Dendritic cell treated with granulocyte-macrophage colony-stimulating factor and Interleukin-4, amounts not matched to agents 40 ng/mL and 50 ng/mL, for 4 days (primary cell): ENCODE data around the gene ANKDD1A.

ENCODE experiments used
- H3K27ac Mint-ChIP-seq: one replicate; pipeline ENCODE4 v1.8.0; 2022; ENCODE audit warnings: mild to moderate bottlenecking, mixed read lengths
- H3K27me3 Mint-ChIP-seq: one replicate; pipeline ENCODE4 v1.8.0; 2022; ENCODE audit warnings: mild to moderate bottlenecking, mixed read lengths
- H3K36me3 Mint-ChIP-seq: one replicate; pipeline ENCODE4 v1.8.0; 2022; ENCODE audit warnings: low read depth, mixed read lengths
- H3K4me1 Mint-ChIP-seq: one replicate; pipeline ENCODE4 v1.8.0; 2022; ENCODE audit warnings: low read depth, mixed read lengths
- H3K4me3 Mint-ChIP-seq: one replicate; pipeline ENCODE4 v1.8.0; 2022; ENCODE audit warnings: mild to moderate bottlenecking, moderate library complexity, mixed read lengths
- H3K9me3 Mint-ChIP-seq: one replicate; pipeline ENCODE4 v1.8.0; 2022; ENCODE audit warnings: mixed read lengths
- intact Hi-C: fragments of 100-400 bp; cut with micrococcal nuclease; formaldehyde crosslinking; loops from one replicate; pipeline ENCODE4 v1.15.0; 2022

The ANKDD1A gene

GRCh38 chr15:64884679-64885078 lies 27.0 kb upstream of the ANKDD1A start:
- H3K27ac Mint-ChIP-seq, result peak overlapping the region; percentile 98
- H3K4me3 Mint-ChIP-seq, result no peak overlapping the region
- no peaks in the 10 kb centered on the region for H3K27me3 Mint-ChIP-seq
- H3K36me3 Mint-ChIP-seq, result no peaks in the 10 kb centered on the region
- H3K4me1 Mint-ChIP-seq, result peaks cover 55% of the 10 kb centered on the region
- no peaks in the 10 kb centered on the region for H3K9me3 Mint-ChIP-seq
- intact Hi-C loops, result loop anchor here (1.0 kb wide), 1 partner anchor 8 kb away; no protein-coding TSS in a partner anchor

DNA sequence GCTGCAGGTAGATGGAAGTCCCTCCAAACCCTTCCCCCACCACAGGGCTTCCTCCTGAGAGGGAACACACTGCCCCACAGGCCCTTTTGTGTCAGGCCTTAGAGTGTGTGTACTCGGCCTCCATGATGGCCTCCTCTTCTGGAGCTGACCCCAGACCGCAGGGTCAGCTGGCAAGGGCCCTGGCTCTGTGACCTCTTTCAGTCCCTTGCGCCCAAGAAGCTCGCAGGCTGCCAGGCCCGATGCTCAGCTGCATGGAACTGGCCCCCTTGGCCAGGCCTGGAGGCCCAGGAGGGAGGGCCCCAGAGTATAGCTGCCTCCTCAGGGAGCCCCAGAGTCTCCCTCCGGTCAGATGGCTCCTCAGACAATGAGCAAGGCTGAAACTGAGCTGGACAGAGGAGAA lies 23.4 kb upstream of the ANKDD1A start:
- no peaks in the 10 kb centered on the region for H3K36me3 Mint-ChIP-seq
- H3K9me3 Mint-ChIP-seq, result no peaks in the 10 kb centered on the region
- intact Hi-C loops, result no loop called here
- H3K4me1 Mint-ChIP-seq, result peaks cover 61% of the 10 kb centered on the region
- H3K4me3 Mint-ChIP-seq, result no peak overlapping the region
- peak overlapping the region; percentile 72 for H3K27ac Mint-ChIP-seq
- no peaks in the 10 kb centered on the region for H3K27me3 Mint-ChIP-seq

DNA sequence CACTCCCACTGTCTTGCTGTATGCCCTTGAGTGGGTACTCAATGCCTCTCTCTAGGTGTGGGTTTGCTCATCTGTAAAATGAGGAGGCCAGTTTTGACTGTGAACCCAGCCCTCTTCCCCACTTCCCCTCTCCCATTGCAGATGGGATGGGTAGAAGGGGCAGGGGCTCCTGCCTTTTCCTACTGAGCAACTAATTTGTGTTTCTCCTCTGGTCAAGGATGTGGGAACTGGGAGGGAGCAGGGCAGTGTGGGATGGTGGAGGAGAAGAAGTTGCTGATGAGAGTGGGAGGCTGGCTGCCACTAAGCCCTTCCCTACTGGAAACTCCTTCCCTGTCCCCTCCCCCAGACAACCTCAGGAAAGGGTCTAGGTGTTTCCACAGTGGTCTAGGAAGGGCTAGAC lies 20.1 kb upstream of the ANKDD1A start:
- Mint-ChIP-seq H3K27ac (peak overlapping the region; percentile 100), H3K4me3 (peak overlapping the region; percentile 13), H3K36me3 (peaks cover 5% of the 10 kb centered on the region), H3K9me3 (no peaks in the 10 kb centered on the region), H3K27me3 (no peaks in the 10 kb centered on the region), H3K4me1 (peaks cover 73% of the 10 kb centered on the region)
- intact Hi-C loops, result no loop called here

GRCh38 chr15:64892847-64893403 lies 18.8 kb upstream of the ANKDD1A start:
- H3K36me3 Mint-ChIP-seq, result peaks cover 5% of the 10 kb centered on the region
- H3K9me3 Mint-ChIP-seq, result no peaks in the 10 kb centered on the region
- peaks cover 82% of the 10 kb centered on the region for H3K4me1 Mint-ChIP-seq
- intact Hi-C loops, result loop anchor here (1.0 kb wide), 1 partner anchor 9 kb away; no protein-coding TSS in a partner anchor
- peak overlapping the region; percentile 100 for H3K27ac Mint-ChIP-seq
- H3K4me3 Mint-ChIP-seq, result peak overlapping the region; percentile 74
- no peaks in the 10 kb centered on the region for H3K27me3 Mint-ChIP-seq

- peak overlapping the region; percentile 74 for H3K4me3 Mint-ChIP-seq
- peaks cover 5% of the 10 kb centered on the region for H3K36me3 Mint-ChIP-seq
- H3K9me3 Mint-ChIP-seq, result no peaks in the 10 kb centered on the region
- H3K27ac Mint-ChIP-seq, result peak overlapping the region; percentile 100
- H3K27me3 Mint-ChIP-seq, result no peaks in the 10 kb centered on the region
- intact Hi-C loops, result no loop called here
- H3K4me1 Mint-ChIP-seq, result peaks cover 83% of the 10 kb centered on the region
Measured at GRCh38 chr15:64893481-64894394, 18.0 kb upstream of the ANKDD1A start.

DNA sequence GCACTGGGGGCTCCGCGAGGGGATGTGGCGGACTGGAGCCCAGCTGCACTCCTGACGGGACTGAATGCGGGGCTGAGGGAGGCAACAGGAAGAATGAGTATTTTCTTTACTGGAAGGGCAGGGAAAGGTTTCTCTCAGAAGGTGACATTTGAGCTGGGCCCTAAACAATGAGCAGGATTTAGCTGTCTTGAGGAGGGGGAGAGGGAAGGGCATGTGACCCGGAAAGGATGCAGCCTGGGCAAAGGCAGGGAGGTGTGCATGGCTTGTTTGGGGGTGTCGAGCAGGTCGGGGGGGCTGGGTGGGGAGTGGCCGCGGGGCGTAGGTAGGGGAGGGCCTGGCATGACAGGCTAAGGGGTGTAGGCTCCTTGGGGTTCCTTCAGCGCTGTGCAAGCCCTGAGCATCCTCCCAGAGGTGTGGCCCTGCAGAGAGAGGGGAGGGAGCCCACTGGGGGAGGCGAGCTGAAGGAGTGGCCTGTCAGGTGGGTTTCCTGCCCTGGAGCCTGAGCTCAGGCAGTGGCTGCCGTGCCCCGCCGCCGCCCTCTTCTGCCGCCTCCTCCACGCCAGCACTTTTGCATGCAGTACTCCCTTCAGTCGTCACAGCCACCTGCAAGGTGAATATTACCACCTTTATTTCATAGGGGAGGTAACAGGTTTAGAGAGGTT lies 17.2 kb upstream of the ANKDD1A start:
- Mint-ChIP-seq H3K27me3 (no peaks in the 10 kb centered on the region), H3K36me3 (peaks cover 5% of the 10 kb centered on the region), H3K4me1 (peaks cover 88% of the 10 kb centered on the region), H3K9me3 (no peaks in the 10 kb centered on the region), H3K4me3 (peak overlapping the region; percentile 74), H3K27ac (peak overlapping the region; percentile 100)
- intact Hi-C loops, result no loop called here

DNA sequence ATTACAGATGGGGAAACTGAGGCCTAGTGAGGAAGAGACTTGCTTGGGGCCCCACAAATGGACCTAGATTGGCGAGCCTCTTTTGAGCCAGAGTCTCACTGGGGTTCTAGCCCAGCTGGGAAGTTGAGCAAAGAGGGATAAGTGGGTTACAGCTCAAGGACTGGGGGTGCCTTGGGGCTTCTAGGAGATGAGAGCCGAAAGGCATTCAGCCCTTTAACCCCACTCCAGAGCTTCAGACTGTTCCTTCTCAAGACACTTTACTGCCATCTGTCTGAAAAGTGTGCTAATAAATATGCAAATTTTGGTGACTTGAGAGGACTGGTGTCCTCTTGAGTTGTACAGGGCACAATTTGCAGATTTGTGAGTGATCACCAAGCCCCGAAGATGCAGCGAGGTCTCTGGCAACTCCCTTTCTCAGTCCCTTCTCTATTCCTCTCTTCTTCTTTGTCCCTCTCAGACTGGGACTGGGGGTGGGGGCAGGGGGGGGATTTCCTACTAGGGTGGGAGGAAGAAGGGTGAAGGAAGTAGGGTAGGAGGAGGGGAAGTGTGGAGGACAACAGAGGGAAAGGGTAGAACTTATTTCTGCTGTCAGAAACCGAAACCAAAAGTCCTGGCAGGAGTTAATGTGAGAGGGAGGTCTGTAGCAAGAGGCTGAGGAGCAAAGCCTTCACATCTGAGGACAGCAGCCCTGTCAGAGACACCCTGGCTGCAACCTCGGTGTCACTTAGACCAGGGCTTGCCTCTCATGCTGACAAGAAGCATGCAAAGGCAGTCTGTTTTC lies 16.2 kb upstream of the ANKDD1A start:
- Mint-ChIP-seq H3K4me1 (peaks cover 89% of the 10 kb centered on the region), H3K4me3 (peak overlapping the region; percentile 74), H3K9me3 (peaks cover under 1% of the 10 kb centered on the region), H3K36me3 (peaks cover 6% of the 10 kb centered on the region), H3K27me3 (no peaks in the 10 kb centered on the region), H3K27ac (peak overlapping the region; percentile 100)
- intact Hi-C loops, result no loop called here

DNA sequence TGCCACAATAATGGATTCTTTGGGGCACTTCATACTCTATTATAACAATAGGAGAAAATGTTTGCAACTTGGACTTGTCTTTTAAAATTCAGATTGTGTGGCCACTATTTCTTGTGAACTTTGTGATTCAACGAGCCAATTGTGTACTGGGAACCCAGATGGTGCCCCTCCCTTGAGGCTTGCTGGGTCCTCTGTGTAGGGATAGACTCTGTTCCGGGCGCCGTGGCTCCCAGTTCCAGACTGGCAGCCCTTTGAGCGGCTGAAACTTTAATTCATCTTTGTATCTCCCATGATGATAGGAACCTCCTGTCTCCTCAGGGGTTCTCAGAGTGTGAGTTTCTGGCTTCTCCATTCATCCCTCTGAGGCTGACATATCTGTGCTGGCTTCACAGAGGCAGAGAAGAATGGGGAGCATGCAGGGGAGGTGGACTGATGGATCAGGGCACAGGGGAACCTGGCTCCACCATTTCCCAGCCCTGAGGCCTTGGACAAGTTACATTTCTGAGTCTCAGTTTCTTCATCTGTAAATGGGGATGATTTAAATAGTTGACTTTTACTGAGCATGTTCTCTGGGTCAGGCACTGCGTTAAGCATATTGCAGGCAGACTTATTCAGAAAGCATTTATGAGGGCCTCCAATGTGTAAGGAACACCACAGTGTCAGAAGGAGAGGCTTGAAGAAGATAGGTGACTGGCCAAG lies 15.2 kb upstream of the ANKDD1A start:
- Mint-ChIP-seq H3K36me3 (peaks cover 13% of the 10 kb centered on the region), H3K4me1 (peaks cover 81% of the 10 kb centered on the region)
- intact Hi-C loops, result no loop called here

GRCh38 chr15:64897345-64897985 lies 14.2 kb upstream of the ANKDD1A start:
- intact Hi-C loops, result no loop called here
- H3K36me3 Mint-ChIP-seq, result peaks cover 13% of the 10 kb centered on the region
- H3K27me3 Mint-ChIP-seq, result no peaks in the 10 kb centered on the region
- H3K4me1 Mint-ChIP-seq, result peaks cover 75% of the 10 kb centered on the region
- no peak overlapping the region for H3K4me3 Mint-ChIP-seq
- H3K9me3 Mint-ChIP-seq, result peaks cover 9% of the 10 kb centered on the region
- peak overlapping the region; percentile 100 for H3K27ac Mint-ChIP-seq

More for the DNA sequence above, 15.2 kb upstream of the ANKDD1A start:
- H3K27me3 Mint-ChIP-seq, result no peaks in the 10 kb centered on the region
- peak overlapping the region; percentile 100 for H3K27ac Mint-ChIP-seq
- no peak overlapping the region for H3K4me3 Mint-ChIP-seq
- peaks cover 9% of the 10 kb centered on the region for H3K9me3 Mint-ChIP-seq

DNA sequence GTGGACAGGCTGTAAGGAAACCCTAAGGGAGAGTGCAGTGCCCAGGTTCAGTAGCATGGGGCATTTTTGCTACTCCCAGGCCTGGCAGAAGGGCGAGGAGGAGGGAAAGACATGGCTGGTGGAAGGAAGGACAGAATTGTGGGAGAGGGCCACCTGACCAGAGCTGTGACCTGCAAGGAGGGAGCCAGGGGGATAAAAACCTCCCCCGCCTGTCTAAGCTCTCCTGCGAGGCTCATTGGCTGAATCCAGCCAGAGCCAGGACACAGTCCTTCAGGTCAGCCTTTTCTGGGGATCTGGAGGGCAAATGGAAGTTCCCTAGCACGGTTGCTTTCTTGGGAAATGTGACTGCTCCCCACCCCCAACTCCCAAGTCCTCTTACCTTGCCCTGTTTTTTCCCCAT lies 13.3 kb upstream of the ANKDD1A start:
- peaks cover 13% of the 10 kb centered on the region for H3K36me3 Mint-ChIP-seq
- peak overlapping the region; percentile 100 for H3K27ac Mint-ChIP-seq
- no peaks in the 10 kb centered on the region for H3K27me3 Mint-ChIP-seq
- peaks cover 9% of the 10 kb centered on the region for H3K9me3 Mint-ChIP-seq
- no peak overlapping the region for H3K4me3 Mint-ChIP-seq
- H3K4me1 Mint-ChIP-seq, result peaks cover 75% of the 10 kb centered on the region
- intact Hi-C loops, result no loop called here

- Mint-ChIP-seq H3K9me3 (peaks cover 9% of the 10 kb centered on the region), H3K27me3 (no peaks in the 10 kb centered on the region), H3K27ac (no peak overlapping the region), H3K4me1 (peaks cover 69% of the 10 kb centered on the region), H3K4me3 (no peak overlapping the region), H3K36me3 (peaks cover 8% of the 10 kb centered on the region)
- intact Hi-C loops, result no loop called here
Measured at GRCh38 chr15:64901141-64901540, 10.6 kb upstream of the ANKDD1A start.

DNA sequence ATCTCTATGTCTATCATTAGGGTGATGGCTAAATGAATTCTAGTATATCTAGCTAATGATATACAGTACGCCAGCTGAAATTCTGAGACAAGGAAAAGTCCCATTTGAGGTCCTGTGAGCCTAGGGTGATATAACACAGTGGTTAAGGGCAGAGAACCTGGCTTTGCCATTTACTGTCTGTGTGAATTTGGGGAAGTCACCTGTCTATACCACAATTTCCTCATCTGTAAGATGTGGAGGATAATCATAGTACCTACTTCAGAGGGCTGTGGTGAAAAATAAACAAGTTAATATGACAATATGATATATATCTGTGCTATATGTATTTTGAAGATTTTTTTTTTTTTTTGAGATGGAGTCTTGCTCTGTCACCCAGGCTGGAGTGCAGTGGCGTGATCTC lies 9.8 kb upstream of the ANKDD1A start:
- H3K4me1 Mint-ChIP-seq, result peaks cover 61% of the 10 kb centered on the region
- intact Hi-C loops, result loop anchor here (2.0 kb wide), 1 partner anchor 19 kb away; no protein-coding TSS in a partner anchor
- no peak overlapping the region for H3K4me3 Mint-ChIP-seq
- H3K36me3 Mint-ChIP-seq, result peaks cover 8% of the 10 kb centered on the region
- no peaks in the 10 kb centered on the region for H3K27me3 Mint-ChIP-seq
- peaks cover 9% of the 10 kb centered on the region for H3K9me3 Mint-ChIP-seq
- peak overlapping the region; percentile 78 for H3K27ac Mint-ChIP-seq
